K562 (cell line): Measurements from ENCODE around the gene TPGS1.

Experiments
- BRD9 ChIP-seq: fragments of 450-650 bp; IDR thresholded peaks from 2 replicates; pipeline ENCODE4 v1.6.1; 2018; ENCODE audit warnings: low read depth; ENCODE audit not compliant: partially characterized antibody
- CREB5 ChIP-seq: fragments of 250-450 bp; sonication (Bioruptor Pico); IDR thresholded peaks from 2 replicates; pipeline ENCODE4 v1.5.0; 2020; ENCODE audit warnings: mild to moderate bottlenecking
- EGR1 ChIP-seq: fragments of 450-650 bp; conservative IDR thresholded peaks from 2 replicates; pipeline ENCODE4 v1.6.1; 2017; ENCODE audit warnings: mild to moderate bottlenecking
- ETV1 ChIP-seq: fragments of 450-650 bp; conservative IDR thresholded peaks from 2 replicates; pipeline ENCODE4 v1.6.1; 2016; ENCODE audit warnings: missing genetic modification characterization, control low read depth, low read depth, missing compliant biosample characterization
- EZH2 ChIP-seq: IDR thresholded peaks from 2 replicates; pipeline ENCODE4 v1.6.1; 2012; ENCODE audit warnings: low read depth, mild to moderate bottlenecking, inconsistent platforms, low read length, borderline replicate concordance
- JUND ChIP-seq, 2 experiments: IDR thresholded peaks; 2 replicates in 1 of 2; 3 replicates in 1 of 2; pipeline ENCODE4 v1.6.1; 2011; ENCODE audit warnings: borderline replicate concordance in 2 of 2, low read depth in 2 of 2, low read length in 2 of 2, improper control_type of control experiment in 1 of 2, missing biosample characterization in 1 of 2, missing genetic modification characterization in 1 of 2, missing genetic modification reagents in 1 of 2
- SAFB ChIP-seq: fragments of 200-400 bp; formaldehyde crosslinking; IDR thresholded peaks from 2 replicates; pipeline ENCODE4 v1.6.1; 2017; ENCODE audit warnings: low read depth, low read length, borderline replicate concordance
- SREBF1 ChIP-seq: fragments of 150-350 bp; IDR thresholded peaks from 2 replicates; pipeline ENCODE4 v1.6.1; 2014; ENCODE audit warnings: antibody characterized with exemption, low read depth, low read length, borderline replicate concordance
- TF ChIP-seq, protein P1 (sequence below): sonication (generic); formaldehyde crosslinking; IDR thresholded peaks from 2 replicates; pipeline ENCODE4 v1.9.0; 2022; ENCODE audit warnings: mild to moderate bottlenecking, missing genetic modification reagents

DNA sequence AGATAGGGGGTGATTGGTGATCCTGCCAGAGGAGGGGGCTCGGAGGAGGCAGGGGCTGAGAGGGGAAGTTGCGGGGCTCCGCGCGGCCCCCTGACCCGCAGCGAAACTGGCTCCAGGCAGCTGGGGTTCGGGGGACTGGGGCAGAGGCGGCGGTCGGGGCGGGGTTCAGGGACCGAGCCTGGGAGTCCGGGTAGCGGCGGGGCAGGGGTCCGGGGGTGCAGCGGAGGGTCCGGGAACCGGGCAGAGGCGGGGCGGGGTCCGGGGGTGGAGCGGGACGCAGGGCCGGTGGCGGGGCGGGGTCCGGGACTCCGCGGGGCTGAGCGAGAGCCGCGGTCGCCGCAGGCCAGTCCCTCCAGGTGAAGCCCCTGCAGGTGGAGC lies 9.8 kb upstream of the TPGS1 start:
- TF ChIP-seq SAFB, result no peak
- TF ChIP-seq JUND (IDR thresholded peaks at IDR 0.05; ENCODE audit: borderline replicate concordance, low read depth, low read length), result no peak
- TF ChIP-seq JUND (tag; IDR thresholded peaks at IDR 0.05; ENCODE audit: borderline replicate concordance, low read depth, low read length), result no peak
- no peak for TF ChIP-seq CREB5 (CRISPR knock-in tag)
- no peak for TF ChIP-seq SREBF1
- TF ChIP-seq, protein P1, sequence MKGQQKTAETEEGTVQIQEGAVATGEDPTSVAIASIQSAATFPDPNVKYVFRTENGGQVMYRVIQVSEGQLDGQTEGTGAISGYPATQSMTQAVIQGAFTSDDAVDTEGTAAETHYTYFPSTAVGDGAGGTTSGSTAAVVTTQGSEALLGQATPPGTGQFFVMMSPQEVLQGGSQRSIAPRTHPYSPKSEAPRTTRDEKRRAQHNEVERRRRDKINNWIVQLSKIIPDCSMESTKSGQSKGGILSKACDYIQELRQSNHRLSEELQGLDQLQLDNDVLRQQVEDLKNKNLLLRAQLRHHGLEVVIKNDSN (CRISPR knock-in tag), result no peak
- TF ChIP-seq EGR1, result no peak
- TF ChIP-seq EZH2, result no peak
- no peak for TF ChIP-seq BRD9
- no peak for TF ChIP-seq ETV1 (tag)
